Measurements from ENCODE around the gene SULT2A1.
A peak's percentile ranks its signal among the peaks of the same experiment; 100 is the strongest.
"Not testable (repeated sequence)": the region's sequence is repeated elsewhere in the genome, so short reads cannot be mapped to it uniquely, and the experiment has no call there.

SULT2A1 gene, protein sequence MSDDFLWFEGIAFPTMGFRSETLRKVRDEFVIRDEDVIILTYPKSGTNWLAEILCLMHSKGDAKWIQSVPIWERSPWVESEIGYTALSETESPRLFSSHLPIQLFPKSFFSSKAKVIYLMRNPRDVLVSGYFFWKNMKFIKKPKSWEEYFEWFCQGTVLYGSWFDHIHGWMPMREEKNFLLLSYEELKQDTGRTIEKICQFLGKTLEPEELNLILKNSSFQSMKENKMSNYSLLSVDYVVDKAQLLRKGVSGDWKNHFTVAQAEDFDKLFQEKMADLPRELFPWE

DNA sequence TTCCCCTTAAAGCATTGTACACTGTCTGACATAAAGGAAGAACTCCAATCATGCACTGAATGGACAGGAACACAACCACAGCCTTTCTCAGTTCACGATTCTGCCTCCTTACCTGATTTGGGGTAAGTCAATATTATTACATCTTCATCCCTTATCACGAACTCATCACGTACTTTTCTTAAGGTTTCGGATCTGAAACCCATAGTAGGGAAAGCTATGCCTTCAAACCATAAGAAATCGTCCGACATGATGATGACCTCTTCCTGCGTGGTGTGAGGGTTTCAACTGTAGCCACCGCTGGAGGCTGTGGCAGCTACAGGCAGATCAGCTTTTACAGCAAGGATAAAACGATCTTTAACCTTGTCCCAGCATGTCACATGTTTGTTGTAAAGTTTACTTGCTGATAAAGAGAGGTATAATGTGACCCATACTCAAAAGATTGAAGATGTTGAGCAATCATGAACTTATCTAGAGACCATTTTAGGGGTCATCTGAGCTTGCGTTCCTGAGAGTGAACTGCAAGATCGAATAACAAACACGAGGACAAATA is at the start of gene SULT2A1:
Gene SULT2A1 (minus strand): TSS at position 306 of the 550 bp plus-strand sequence. CDS start 58 bp downstream, at position 248.
- no peak for DNase-seq

DNA sequence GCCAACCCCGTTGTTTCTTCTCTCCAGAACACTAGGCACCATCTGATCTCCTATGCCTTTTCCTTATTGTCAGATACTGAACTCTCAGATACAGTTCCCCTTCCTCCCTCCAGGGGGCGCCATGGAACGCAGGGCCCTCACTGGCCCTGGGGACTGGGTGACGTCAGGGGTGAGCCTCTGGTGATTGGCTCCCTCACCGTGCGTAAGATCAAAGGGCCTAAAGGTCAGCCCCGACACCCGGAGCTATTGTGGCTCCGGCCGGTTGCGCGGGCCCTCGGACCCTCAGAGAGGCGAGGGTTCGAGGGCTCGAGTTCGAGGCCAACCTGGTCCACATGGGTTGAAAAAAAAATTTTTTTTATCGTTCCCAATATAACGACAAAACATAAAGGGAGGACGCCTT is 42.5 kb upstream of the SULT2A1 start:
- DNase-seq = not testable (repeated sequence)

DNA sequence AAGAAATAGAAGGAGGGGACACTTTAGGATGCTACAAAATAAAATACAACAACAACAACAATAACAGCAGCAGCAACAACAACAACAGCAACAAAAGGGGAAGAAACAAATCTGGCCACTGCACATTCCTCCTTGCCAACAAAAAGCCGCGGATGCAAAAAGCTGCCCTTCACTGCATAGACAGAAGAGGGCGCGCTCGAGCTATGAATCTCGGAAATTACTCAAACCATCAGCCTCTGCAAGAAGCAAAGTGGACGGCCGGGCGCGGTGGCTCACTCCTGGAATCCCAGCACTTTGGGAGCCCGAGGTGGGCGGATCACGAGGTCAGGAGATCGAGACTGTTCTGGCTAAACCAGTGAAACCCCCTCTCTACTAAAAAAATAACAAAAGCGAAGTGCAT is 34.0 kb upstream of the SULT2A1 start:
- DNase-seq = not testable (repeated sequence)

- DNase-seq = not testable (repeated sequence)
These were observed 24.1 kb upstream of the SULT2A1 start for GRCh38 chr19:47910191-47910590.

GRCh38 chr19:47909350-47909749 is 23.2 kb upstream of the SULT2A1 start:
- not testable (repeated sequence) for DNase-seq

- DNase-seq = no peak
These were observed 15.3 kb upstream of the SULT2A1 start for GRCh38 chr19:47901370-47901769.

DNA sequence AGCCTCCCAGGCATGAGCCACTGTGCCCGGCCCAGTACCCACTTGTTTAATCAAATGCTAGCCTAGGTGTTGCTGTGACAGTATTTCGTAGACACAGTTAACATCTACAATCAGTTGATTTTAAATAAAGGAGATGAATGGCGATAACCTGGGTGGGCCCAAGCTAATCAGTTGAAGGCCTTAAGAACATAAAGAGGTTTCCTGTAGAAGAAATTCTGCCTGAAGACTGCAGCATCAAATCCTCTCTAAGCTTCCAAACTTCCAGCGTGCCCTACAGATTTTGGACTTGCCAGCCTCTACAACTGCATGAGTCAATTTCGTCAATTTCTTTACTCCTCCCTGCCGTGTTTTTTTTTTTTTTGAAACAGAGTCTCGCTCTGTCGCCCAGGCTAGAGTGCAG is 13.2 kb upstream of the SULT2A1 start:
- no peak for DNase-seq

DNA sequence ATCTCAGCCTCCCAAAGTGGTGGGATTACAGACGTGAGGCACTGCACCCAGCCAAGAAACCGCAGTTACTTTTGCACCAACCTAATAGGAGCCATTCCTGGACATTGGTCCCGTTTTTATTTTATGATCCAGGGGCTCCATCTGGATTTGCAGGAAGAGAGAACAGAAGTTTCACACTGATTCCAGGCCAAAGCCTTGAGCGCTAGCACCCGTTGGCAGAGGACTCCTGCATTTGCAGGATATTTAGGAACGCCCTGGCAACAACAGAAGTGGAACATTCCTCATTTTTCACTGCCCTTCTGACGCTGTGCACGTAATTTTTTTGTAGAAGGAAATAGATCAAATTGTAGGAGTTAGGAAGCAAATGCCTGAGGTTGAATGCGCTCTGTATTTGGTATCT is 11.7 kb upstream of the SULT2A1 start:
- DNase-seq = no peak

DNA sequence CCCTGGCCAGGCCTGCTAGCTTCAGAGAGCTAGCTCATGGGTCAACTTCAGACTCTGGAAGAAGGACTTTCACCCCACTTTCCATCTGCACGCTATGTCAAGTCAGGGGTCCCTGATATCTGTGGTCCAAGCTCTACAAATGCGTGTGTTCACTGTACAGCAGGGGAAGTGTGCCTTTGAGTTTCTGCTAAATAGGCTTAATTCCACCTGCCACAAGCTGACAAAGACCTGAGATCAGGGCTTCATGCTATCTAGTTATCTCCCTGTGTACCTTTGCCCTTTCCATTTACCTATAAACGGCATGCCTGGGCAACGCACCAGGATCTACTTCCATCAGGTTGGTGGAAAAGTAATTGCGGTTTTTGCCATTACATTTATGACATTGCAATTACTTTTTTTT is 10.7 kb upstream of the SULT2A1 start:
- DNase-seq = no peak

- DNase-seq = no peak
These were observed 9.9 kb upstream of the SULT2A1 start for GRCh38 chr19:47896019-47896418.

GRCh38 chr19:47895165-47895782 is 9.2 kb upstream of the SULT2A1 start:
- DNase-seq = no peak

GRCh38 chr19:47891923-47892666 is 6.0 kb upstream of the SULT2A1 start:
- no peak for DNase-seq

DNA sequence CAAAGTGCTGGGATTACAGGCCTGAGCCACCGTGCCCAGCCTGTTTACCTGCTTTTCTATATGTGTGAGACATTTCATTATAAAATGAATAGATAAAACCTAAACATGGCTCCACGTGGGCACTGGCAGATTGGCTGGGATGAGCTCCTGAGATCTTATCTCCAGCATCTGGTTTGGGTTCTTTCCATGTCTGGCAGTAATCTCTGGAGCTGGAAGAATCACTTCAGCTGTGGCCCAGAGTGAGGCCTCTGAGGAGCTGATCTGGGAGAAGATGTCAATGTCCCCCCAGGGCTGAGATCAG is 5.5 kb upstream of the SULT2A1 start:
- DNase-seq = no peak

- DNase-seq = no peak
These were observed 4.9 kb upstream of the SULT2A1 start for GRCh38 chr19:47890865-47891621.

GRCh38 chr19:47885067-47885463 is 1.1 kb downstream of the SULT2A1 start:
- peak; percentile 49 for DNase-seq

DNA sequence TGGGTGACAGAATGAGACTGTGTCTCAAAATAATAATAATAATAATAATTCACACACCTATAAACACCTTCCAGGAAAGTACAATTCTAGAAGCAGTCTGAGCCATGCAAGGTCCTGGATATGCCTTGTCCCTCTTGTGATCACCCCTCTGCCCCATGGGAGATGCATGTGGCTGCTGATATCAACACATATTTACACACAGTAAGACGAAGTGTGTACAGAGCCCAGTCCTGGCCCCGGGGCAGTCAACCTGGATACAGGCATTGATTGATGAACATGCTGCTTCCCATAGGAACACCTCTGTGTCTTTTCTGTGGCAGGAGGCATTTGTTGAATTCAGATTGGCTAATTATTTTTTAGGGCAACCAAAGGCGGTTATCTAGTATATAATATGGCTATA is 3.2 kb downstream of the SULT2A1 start:
- DNase-seq = no peak

- DNase-seq = no peak
These were observed 4.4 kb downstream of the SULT2A1 start for GRCh38 chr19:47881757-47882156.

DNA sequence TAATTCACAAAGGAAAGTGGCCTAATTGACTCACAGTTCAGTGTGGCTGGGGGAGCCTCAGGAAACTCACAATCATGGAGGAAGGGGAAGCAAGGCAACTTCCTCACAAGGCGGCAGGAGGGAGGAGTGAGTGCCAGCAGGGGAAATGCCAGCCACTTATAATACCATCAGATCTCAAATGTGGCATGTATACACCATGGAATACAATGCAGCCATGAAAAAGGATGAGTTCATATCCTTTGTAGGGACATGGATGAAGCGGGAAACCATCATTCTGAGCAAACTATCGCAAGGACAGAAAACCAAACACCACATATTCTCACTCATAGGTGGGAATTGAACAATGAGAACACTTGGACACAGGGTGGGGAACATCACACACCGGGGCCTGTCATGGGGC is 6.7 kb downstream of the SULT2A1 start:
- DNase-seq = not testable (repeated sequence)

DNA sequence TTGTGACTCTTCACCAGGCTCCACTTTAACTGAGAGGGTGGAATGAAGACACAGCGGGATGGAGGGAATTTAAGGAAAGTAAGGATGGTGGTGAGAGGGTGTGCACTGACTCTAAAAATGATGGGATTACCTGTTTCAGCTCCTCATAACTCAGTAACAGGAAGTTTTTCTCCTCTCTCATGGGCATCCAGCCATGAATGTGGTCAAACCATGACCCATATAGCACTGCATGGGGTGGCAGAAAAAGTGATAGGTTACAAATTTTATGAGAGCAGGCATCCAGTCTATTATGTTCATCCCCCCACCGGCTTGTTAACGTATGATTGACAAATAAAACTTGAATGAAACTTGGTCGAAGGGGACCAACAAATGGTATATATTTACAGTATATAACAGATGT is 7.2 kb downstream of the SULT2A1 start:
- DNase-seq = no peak

DNA sequence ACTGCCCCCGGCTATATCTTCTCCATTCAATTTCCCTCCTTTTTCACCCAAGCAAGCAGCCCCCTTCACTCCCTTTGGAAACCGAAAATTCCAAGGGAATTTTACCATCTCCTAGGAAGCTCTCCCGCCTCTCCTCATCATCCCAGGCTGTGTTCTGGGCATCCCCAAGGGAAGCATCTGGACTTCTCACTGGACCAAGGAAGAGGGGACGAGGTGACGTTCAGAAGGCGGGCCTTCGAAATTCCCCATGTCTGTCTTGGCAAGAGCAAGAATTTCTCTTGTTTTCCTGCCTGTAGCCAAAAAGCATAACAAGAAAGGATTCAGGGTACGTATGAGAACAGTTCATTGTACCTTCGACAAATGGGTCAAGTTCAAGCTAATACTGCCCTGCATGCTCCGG is 20.9 kb downstream of the SULT2A1 start:
- DNase-seq = no peak

DNA sequence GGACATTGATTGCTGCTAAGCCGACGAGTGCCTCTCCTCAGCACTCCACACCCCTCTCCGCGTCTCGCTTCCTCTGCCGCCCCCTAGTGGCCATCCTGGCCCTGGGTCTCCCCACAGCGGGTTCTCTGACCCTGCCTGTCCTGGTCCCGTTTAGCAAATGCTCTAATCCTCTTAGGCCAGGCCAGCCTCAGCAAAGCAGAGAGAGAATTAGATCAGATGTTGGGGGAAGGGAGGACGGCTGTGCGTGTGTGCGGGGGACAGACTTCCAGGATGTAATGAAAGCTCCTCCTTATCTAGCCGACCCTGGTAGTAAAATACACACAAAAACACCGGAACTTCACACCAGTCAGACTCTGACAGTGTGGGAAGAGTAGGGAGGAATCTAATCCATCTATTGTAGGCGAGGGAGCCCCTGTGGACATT is 22.6 kb downstream of the SULT2A1 start:
- peak; percentile 78 for DNase-seq

DNA sequence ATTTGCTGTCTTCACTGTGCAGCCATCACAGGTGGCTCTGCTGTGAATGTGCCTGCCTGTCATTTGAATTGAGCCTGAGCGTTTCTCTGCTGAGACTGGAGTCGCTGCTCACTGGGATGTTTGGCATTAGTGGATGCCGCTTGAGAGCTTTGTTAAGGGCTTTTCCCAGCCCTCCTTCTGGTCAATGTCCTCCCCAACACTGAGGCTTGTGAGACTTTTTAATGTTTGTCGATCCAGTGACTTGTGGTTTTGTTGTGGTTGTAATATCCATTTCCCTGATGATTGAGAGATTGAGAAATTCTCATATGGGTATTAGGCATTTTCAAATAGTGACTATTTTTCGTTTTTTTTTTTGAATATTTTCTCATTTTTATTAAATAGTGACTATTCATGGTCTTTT is 24.5 kb downstream of the SULT2A1 start:
- no peak for DNase-seq
